Suppressor macrophage (primary cell): ENCODE measurements around the gene PAWR.
"Not testable (repeated sequence)": the region's sequence is repeated elsewhere in the genome, so short reads cannot be mapped to it uniquely, and the experiment has no call there.

Experiments used
- DNase-seq, 4 experiments: peaks; one replicate each; pipeline ENCODE4 v3.0.0-alpha.2; 2020 to 2022

The PAWR gene

DNA sequence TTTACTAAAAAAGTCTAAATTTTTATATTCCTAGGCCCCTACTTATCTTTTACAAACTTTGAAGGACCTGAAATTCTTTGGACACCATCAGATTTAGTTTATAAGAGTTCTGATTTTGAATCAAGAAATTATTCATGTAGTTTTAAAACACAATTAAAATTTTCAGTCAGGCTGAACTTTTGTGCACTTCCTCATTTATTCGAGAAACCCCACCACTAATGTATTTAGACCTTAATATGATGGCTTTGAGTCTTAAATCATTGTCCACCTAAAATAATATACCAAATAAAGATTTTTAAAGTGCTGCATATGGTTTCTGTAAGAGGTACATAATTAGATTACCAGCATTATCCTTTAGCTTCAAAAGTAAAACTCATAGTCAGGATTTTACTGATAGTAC, 103.4 kb downstream of the PAWR start:
- no peak for DNase-seq

DNA sequence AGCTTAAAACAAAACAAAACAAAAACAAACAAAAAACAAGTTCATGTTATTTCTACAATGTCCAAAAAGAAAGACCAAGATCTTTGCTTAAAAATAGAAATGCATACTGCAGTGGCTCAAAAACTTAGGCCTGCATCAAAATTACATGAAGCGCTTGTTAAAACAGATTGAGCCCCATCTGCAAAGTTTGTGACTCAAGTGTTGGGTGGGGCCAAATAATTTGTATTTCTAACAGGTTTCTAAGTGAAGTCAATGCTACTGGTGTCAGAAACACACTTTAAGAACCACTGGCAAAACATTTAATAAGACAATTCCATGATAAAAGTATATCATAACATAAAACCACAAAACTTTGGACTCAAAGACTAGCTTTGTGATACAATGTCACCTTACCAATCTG, 105.6 kb downstream of the PAWR start:
- DNase-seq: no peak

DNA sequence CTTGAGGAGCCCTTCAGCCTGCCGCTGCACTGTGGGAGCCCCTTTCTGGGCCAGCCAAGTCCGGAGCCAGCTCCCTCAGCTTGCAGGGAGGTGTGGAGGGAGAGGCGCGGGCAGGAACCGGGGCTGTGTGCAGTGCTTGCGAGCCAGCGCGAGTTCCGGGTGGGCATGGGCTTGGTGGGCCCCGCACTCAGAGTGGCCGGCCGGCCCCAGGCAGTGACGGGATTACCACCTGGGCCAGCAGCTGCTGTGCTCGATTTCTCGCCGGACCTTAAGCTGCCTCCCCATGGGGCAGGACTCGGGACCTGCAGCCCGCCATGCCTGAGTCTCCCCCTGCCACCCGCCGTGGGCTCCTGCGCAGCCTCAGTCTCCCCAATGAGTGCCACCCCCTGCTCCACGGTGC, 116.9 kb downstream of the PAWR start:
- DNase-seq: no peak

DNA sequence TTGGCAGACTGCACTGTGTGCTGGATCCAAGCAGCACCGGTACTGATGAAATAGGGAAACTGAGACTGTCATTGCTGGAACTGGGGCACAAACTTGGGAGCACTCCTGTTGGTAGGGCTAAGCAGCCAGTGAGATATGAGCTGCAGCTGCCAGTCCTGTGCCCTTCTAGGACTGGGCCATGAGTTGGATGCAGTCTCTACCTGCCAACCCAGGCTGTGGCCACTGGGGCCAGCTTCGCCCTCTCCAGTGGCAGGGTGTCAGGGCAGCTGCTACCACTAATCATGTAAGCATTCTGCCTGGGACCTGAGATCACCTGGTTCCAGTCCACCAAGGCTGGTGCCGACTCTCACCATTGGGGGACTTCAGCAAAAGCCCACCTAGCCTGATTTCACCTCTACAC, 121.1 kb downstream of the PAWR start:
- DNase-seq: no peak

DNA sequence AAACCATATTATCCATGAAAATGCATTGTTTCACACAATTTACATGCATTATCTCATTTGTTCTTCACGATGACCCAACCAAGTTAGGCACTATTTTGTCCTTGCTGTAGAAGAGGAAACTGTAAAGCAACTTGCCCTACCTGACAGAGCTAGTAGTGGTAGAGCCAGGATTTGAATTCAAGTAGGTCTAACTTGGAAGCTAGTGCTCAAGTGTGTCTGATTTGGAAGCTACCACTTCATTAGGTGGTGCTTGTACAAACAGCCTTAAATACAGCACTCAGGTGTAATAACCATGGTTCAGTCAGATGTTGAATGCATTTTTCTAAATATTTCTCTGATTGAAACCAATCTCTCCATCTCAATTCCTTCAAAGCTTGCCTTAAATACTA, 123.6 kb downstream of the PAWR start:
- DNase-seq: no peak

DNA sequence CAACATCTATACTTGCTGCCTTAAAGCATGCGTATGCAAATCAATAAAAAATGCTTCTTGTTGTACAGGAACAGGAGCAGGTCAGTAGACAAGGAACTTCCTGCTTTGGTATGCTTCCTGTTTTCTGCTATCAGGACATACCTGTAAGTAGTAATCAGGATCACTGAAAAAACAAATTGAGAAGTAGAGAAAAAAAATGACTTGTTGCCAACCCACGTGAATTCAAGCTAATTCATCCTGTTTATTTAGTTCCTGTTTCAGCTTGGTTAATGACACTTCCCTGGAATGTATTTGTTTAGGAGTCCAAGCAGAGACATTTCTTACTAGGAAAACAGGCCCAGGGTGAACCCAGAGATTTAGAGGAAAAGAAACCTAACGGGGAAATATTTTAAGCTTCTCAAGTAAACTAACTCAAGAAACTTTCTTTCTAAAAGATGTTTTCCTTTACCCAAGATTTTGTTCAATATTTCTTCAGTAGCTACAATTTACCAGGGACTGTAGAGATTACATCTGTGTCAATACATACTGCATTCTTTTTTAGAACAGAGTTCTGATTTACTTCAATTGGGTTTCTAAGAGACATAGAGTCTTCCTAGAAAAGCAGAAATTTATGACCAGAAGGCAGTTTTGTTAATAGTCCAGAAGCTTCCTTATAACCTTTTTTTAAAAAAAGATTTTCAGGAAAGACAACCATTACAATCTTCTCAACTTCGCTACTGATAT, 124.2 kb downstream of the PAWR start:
- peak in 1 of 4 experiments; percentile 11 for DNase-seq

DNA sequence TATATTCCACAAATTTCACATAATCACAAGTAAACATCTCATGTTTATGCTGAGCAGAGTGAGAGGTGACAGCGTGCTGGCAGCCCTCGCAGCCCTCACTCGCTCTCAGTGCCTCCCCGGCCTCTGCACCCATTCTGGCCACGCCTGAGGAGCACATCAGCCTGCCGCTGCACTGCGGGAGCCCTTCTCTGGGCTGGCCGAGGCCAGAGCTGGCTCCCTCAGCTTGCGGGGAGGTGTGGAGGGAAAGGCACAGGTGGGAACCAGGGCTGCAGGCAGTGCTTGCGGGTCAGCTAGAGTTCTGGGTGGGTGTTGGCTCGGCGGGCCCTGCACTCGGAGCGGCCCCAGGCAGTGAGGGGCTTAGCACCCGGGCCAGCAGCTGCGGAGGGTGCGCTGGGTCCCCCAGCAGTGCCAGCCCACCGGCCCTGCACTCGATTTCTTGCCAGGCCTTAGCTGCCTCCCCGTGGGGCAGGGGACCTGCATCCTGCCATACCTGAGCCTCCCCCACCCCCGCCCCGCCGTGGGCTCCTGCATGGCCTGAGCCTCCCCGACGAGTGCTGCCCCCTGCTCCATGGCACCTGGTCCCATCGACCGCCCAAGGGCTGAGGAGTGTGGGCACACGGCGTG, 125.9 kb downstream of the PAWR start:
- DNase-seq: not testable (repeated sequence)

DNA sequence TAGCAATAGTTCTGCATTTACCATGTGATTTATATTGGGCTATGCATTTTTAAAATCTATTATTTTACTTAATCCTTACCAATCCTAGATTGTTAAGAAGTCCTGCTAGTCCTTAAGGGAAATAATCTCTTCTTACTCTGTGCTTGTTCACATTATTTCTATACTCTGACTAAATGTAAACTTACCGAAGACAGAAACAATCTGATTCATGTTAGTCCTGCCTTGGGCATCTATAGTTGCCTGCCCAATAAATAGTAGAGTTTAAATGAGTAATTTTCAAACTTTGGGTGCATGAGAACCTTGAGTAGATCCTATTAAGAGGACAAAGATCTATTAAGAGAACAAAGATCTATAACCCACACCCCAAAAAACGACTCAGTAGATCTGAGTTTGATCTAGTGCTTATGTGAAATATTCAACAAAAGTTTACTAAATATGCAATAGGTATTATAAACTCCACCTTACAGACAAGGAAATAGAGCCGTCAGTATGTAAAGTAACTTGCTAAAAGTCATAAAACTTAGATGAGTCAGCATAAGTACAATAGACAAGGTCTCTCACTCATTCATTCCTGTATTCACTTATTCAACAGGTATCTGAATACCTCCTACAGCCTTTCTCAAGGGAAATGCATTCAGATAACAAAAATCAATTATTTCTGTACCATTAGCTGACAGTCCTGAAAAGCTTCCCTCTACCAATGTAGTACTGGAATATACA, 127.6 kb downstream of the PAWR start:
- DNase-seq: no peak

DNA sequence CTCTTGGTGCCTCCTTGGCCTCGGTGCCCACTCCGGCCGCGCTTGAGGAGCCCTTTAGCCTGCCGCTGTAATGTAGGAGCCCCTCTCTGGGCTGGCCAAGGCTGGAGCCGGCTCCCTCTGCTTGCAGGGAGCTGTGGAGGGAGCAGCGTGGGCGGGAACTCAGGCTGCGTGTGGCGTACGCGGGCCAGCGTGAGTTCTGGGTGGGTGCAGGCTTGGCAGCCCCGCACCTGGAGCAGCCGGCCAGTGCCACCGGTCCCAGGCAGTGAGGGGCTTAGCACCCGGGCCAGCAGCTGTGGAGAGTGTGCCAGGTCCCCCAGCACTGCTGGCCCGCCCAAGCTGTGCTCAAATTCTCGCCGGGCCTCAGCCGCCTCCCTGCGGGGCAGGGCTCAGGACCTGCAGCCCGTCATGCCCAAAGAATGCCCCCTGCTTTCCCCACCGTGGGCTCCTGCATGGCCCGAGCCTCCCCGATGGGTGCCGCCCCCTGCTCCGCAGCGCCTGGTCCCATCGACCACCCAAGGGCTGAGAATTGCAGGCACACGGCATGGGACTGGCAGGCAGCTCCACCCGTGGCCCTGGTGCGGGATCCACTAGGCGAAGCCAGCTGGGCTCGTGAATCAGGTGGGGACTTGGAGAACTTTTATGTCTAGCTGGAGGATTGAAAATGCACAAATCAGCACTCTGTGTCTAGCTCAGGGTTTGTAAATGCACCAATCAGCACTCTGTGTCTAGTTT, 129.2 kb downstream of the PAWR start:
- DNase-seq: no peak

DNA sequence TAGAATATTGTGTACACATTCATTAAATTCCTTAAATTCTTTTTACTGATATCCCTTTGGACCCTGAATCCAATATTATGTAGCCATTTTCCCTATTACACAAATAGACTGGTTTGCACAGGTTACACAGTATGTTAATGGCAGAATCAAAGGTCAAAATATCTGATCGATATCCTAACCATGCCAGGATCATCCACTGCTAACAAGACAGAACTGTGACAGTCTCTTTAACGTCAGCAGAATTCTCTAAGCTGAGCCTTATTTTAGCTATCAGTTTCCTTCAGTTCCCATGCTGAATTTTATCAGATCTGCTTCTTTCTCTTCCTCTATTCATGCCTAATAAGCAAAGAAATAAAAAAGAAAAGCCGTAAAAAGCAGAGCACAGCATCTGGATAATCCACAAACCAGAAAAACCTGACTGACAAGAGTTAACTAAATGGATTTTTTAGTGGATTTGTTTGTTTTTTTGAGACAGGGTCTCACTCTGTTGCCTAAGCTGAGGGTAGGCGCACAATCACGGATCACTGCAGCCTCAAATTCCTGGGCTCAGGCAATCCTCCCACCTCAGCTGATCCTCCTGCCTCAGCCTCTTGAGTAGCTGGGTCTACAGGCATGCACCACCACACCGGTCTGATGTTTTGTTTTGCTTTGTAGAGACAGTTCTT, 130.4 kb downstream of the PAWR start:
- no peak for DNase-seq

DNA sequence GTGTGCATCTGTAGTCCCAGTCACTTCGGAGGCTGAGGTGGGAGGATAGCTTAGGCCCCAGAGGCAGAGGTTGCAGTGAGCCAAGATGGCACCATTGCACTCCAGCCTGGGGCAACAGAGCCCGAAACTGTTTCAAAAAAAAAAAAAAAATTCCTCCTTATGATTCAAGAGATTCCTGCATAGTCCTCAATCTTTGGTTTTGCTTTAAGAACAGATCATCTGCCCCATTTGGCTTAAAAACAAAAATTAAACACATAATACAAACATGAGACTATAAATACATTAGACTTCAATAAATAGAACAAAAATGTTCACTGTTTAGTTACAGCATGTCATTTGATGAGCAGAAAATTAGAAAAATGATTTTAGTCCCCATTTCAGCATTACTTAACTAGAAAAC, 131.2 kb downstream of the PAWR start:
- no peak for DNase-seq

DNA sequence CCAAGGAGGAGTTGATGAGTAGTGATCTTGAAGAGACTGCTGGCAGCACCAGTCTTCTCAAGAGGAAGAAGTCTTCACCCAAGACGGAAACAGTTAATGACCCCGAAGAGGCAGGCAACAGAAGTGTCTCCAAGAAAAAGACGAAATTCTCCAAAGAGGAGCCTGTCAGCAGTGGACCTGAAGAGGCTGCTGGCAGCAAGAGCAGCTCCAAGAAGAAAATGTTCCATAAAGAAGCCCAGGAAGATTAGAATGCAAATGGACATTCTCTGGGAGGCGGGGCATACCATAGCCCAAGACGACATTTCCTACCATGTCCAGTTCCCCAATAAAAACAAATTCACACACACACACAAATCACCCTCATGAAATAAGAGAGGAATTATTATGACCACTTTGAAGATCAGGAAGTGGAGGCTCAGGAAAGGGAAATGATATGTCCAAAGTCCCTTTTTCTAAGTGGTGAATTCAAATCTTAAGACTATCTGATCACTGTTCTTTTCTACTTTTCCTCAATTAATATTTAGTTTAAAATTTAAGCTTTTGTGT, 131.8 kb downstream of the PAWR start:
- DNase-seq: no peak

DNA sequence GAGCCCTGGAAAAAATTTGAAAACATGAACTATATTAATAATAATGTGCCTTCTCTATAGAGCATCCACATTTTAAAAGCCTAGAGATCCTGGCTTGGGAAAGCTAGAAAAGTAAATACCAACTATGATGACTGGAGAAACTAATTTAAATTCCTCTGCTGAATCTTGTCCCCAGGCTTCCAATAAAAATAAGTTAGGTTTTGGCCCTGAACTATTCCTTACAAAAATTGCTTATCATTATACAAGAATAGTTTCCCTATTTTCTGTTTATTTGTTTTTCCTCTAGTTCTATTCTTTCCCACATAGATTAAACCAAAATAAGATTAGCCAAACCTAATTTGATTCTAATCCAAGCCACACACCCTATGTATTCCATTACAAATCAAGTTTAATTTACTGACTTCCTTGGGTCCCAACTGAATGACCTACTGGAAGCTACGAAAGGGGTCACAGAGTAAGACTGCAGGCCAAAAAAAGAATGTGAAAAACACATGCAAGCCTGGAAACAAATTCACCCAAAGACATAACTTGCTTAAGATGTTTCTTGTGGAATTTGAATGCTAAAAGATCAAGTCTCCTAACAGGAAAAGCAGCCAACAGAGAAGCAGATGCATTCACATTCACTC, 133.0 kb downstream of the PAWR start:
- no peak for DNase-seq

DNA sequence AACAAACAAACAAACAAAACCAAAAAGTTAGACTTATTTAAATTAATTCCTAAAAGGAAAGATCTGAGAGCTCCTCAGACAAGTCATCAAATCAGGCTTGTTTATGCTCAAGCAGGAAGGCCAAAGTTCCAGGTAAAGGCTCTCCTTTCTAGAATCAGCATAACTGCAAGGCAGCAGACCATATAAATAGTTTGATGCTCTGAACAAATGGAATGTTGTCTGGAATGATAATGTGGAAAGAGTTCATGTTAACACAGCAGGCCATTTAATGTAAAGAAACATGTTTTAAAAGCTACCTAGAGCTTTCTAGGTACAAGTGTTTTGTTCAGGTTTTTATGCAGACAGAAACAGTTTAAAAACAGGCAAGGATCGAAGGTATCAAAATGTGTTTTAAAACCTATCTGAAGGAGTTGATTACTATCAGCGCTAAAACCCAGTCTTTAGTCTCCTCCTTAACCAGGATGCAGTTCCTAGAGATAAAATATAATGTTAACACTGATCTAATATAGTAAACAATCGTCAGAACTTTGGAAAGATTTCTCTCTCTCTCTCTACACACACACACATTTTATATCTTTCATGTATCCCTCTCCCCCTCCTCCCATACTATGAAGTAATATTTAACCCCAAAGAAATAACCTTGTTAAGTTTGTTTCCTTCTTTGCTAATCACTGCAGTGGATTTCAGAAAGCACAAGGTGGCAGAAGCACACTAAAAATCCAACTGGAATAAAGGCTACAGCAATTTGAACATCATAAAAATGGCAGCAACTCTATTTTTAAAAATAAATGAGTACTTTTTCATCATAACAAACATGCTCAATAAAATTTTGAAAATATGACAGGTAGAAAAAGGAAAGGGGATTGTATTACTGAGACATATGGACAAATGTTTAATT, 135.5 kb downstream of the PAWR start:
- DNase-seq: peak in 3 of 4 experiments; percentile 15 to 44 (median 34)

DNA sequence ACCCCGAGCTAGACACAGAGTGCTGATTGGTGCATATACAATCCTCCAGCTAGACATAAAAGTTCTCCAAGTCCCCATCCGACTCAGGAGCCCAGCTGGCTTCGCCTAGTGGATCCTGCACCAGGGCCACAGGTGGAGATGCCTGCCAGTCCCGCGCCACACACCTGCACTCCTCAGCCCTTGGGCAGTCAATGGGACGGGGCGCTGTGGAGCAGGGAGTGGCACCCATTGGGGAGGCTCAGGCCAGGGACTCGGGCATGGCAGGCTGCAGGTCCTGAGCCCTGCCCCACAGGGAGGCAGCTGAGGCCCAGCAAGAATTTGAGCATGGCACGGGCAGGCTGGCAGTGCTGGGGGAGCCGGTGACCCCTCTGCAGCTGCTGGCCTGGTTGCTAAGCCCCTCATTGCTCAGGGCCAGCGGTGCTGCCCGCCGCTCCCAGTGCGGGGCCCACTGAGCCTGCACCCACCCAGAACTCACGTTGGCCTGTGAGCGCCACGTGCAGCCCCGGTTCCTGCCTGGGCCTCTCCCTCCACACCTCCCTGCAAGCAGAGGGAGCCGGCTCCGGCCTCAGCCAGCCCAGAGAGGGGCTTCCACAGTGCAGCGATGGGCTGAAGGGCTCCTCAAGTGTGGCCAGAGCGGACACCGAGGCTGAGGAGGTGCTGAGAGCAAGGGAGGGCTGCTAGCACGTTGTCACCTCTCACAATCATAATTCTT, 136.7 kb downstream of the PAWR start:
- no peak for DNase-seq

DNA sequence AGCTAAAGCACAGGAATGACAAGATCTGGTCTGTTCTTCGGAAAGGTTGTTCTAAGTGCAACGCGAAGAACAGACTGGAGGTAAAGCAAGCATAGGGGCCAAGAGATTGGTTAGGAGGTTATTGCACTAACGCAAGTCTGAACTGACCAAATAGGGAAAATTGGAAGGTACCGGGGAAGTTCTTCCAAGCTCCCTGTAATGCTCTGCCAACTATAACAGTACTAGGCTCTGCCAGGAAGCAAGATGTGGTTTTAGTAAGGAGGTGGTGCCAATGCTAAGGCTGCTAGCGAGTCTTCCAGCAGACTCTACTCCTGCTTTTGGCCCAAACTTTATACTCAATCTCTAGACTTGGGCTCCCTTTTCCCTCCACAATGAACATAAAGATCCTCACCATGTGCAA, 138.6 kb downstream of the PAWR start:
- no peak for DNase-seq

DNA sequence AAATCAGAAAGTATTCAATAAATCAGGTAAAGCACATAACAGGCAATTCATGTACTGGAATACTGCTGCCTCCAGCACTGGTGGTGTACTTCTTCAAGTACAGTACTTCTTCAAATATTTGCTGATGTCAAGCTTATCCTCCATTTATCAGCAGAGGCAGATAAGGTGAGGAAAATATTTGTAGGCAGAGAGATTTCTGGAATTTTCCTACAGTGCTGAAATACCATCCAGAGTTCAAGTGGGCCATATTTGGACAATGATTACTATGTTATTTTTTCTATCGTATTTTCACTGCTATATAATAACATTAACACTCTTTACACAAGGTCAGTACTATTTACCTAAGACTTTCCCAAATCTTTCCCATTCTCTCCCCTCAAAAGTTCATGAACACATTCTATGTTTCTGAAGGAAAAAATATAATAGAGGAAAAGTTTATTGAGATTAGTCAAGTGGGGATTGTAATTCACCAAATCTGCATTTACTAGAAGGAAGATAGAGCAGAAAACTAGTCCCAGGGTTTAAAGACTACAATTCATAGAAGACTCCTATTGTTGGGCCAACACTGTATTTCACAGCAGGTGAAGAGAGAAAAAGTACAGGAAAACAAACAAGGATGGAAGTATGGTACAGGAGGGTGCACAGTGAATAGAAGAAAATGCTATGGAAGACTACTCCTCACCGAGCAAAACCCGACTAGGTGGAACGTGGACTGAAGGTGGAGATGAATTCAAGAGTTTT, 141.1 kb downstream of the PAWR start:
- DNase-seq: no peak

DNA sequence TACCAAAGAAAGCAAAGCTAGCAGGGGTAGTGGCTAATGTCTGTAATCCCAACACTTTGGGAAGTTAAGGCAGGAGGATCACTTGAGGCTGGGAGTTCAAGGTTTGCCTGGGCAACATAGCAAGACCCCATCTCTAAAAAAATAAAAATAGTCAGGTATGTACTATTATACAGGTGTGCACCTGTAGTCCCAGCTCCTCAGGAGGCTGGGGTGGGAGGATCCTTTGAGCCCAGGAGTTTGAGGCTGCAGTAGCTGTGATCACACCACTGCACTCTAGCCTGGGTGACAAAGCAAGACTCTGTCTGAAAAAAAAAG, 142.2 kb downstream of the PAWR start:
- no peak for DNase-seq
